Left lobe of liver (tissue), 2 donors: ENCODE data around the gene SEC63. TPM values are rescaled to one million over a fixed set of nuclear protein-coding genes. Genes with fewer than 3 reads are reported as not detected.
A peak's percentile ranks its signal among the peaks of the same experiment; 100 is the strongest.
"Not testable (repeated sequence)": the region's sequence is repeated elsewhere in the genome, so short reads cannot be mapped to it uniquely, and the experiment has no call there.

ENCODE experiments used
- ATAC-seq: fragments of 200-7000 bp; cut with Tn5 transposase; one replicate; pipeline ENCODE4 v1.9.1; 2020; ENCODE audit warnings: mild to moderate bottlenecking, moderate library complexity
- DNase-seq: peaks from one replicate; pipeline ENCODE4 v3.0.0-alpha.2; 2020; ENCODE audit warnings: low spot score
- total RNA-seq: library from RNA; stranded (reverse); gene quantifications from one replicate; pipeline ENCODE4 v1.2.1, GENCODE V29; 2021
- donor health status: DM: no; HTN: no; CAD: no; lungs with moderate emphysema.
- donor health status: DM: no; HTN: yes; CAD: no.

The SEC63 gene
- total RNA-seq, 1 donor from 2014 or later, result 77.3 TPM

- DNase-seq, result no peak
Observed at GRCh38 chr6:107976155-107976783, 18.3 kb upstream of the SEC63 start.

DNA sequence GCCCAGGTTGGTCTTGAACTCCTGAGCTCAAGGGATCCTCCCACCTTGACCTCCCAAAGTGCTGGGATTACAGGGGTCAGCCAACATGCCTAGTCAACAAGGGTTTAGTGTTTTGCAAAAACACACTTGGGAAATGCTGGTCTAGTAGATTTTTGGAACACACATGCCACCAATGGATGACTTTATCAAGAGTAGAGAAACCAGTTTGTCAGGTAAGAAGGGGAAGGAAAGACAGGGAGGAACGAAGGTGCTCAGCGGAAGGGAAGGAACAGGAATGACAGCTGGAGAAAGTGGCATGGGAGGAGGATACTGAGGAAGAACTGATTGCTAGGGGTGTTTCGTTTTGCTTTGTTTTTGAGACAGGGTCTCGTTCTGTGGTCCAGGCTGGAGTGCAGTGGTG, 15.6 kb upstream of the SEC63 start:
- ATAC-seq (no peak), DNase-seq (no peak)

More at GRCh38 chr6:107976155-107976783, 18.3 kb upstream of the SEC63 start:
- ATAC-seq, result no peak

DNA sequence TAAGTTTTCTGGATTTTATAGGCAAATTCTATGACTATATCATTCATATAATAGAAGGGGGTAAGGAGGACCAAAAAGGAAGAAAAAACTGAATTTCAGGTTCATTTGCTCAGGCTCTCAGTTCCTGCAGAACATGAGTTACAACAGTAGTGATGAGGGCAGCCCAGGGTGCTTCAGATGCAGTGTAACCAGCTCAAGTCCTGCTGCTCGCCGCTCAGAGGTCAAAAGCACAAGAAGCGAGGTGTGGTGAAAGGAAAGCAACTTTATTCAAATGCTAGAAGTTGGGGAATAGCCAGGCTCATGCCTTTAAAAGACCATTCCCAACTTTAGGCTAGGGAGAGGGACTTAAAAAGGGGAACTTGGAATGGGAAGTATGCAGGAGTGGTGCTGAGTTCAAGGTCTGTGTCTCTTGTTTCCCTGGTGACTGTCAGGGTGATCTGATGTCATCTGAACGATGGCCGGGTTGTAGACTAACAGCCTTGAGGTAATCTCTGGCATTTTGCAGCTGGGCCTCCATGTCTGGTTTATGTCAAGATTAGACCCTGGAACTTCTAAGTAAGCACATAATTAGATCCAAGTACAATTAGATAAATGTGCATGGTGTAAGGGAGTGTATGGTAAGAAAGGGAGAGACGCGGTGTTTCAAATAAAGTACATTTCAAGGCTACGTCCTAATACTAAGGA, 14.5 kb upstream of the SEC63 start:
- DNase-seq (no peak), ATAC-seq (no peak)

- no peak for DNase-seq
- no peak for ATAC-seq
Observed at GRCh38 chr6:107971181-107971580, 13.2 kb upstream of the SEC63 start.

DNA sequence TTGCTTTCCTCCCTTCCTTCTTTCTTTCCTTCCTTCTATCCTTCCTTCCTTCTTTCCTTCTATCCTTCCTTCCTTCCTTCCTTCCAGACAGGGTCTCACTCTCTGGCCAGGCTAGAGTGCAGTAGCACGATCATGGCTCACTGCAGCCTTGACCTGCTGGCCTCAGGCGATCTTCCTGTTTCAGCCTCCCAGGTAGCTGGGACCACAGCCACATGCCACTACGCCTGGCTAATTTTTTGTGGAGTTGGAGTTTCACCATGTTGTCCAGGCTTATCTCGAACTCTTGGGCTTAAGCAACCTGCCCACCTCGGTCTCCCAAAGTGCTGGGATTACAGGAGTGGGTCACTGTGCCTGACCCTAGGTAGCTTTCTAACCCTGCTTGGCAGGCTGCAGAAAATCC, 12.2 kb upstream of the SEC63 start:
- DNase-seq (peak; percentile 64), ATAC-seq (peak; percentile 87)

DNA sequence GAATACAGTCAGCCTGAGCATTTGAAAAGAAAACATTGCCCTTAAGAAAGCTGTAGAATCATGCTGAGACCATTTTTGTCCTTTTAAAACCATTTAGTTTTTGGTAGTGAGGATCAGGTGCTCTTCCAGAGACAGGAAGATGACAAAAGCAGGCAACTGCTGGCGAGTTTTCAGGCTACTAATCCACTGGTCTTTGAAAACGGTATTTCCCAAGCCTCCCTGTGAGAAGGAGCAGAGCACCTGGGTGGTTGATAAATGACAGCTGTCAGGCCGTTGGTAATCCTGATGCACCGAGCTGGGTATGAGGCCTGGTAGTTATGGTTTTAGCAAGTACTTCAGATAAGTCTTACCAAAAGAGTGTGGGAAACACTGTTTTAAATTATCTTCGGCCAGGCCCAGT, 10.1 kb upstream of the SEC63 start:
- no peak for ATAC-seq
- no peak for DNase-seq

DNA sequence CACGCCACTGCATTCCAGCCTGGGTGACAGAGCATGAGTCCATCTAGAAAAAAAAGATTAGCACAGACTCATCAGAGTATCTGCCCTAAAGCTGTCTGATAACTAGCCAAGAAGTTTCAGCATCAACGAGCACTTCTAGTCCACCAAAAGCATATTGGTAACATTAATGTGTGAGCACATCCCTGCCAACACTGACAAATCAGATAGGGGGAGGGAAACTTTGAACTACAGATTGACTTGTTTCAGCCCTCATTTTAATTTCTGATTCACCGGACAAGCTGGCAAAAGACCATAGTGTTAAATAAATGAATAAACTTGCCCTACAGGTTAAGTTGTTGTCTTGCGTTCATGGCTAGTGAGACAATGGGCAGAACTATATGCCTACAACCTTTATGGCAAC, 7.7 kb upstream of the SEC63 start:
- ATAC-seq (no peak), DNase-seq (no peak)

DNA sequence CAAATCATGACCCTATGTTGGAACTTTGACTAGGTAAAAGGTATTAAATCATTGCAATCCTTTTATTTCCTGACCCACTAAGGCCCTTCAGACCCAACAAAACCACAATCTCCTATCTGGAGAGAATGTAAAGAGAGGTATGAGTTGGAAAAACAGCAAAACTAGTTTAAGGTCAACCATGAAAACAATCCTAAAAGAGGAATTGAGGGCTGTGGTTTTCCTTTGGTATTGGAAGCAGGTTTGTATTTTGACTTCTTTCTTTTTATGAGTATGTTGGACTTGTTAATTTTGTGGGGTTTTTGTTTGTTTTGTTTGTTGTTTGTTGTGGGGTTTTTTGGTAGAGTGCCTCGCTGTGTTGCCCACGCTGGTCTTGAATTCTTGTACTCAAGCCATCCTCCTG, 4.7 kb upstream of the SEC63 start:
- ATAC-seq, result no peak

DNA sequence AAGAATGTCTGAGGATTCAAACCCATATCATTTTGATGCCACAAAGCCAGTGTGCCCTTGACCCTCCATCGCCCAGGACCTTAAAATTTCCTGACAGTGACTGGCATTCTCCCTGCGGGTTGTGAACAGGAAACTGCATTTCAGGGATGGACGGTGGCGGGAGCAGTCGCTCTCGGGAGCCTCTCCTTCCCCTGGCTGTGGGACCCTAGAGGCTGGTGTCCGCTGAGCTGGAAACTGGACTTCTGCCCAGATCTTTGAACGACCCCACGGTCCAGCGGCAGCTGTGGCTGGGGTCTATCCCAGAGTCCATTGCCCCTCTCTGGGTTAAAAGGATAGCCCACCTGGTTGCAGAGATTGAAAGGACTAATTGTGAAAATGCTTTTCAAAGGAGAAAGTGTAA, 1.4 kb upstream of the SEC63 start:
- no peak for ATAC-seq
- no peak for DNase-seq

More for the DNA sequence above, 4.7 kb upstream of the SEC63 start:
- DNase-seq, result no peak

- not testable (repeated sequence) for ATAC-seq, DNase-seq
Observed at GRCh38 chr6:107958689-107959362, 818 bp upstream of the SEC63 start.

- DNase-seq, result peak; percentile 57
- ATAC-seq, result peak; percentile 54
Observed at GRCh38 chr6:107957308-107957908, 600 bp downstream of the SEC63 start.

- ATAC-seq (no peak), DNase-seq (no peak)
Observed at GRCh38 chr6:107956586-107957307, 1.3 kb downstream of the SEC63 start.

DNA sequence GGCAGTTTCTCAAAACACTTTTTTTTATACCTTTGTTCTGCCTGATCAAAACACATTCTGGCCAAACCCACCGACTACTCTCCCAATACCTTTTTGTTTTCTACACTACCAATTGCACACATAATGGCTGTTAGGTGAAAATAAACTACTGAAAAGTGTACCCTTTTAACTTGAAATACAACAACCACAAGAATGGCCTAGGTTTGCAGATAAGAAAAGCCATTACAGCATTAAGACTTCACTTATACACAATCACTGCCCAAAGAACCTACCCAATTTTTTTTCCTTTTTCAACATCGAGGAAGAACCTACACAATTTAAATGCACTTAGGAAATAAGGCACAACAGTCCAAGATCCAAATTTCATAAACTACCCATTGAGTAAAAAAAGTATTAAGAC, 1.8 kb downstream of the SEC63 start:
- DNase-seq, result no peak
- ATAC-seq, result no peak

- not testable (repeated sequence) for DNase-seq, ATAC-seq
Observed at GRCh38 chr6:107953858-107954414, 4.1 kb downstream of the SEC63 start.

GRCh38 chr6:107943626-107944439, 14.2 kb downstream of the SEC63 start:
- no peak for ATAC-seq
- no peak for DNase-seq

DNA sequence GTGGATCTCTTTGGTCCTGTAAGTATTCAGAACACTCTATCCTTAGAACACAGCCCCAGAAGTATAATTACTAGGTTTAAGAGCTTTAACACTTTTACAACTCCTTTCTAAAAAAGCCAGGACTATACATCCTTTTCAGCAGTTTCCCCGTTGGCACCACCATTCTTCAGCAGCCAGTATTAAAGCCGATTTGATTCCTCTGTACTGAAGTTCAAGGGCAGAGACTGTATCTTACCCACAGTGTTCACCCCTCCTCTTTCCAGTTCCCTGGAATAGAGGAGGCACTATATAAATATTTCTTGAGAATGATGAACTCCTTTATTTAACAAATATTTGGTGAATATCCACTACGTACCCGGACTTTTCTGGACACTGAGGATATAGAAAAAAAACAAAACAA, 15.9 kb downstream of the SEC63 start:
- no peak for DNase-seq
- ATAC-seq, result peak; percentile 39

DNA sequence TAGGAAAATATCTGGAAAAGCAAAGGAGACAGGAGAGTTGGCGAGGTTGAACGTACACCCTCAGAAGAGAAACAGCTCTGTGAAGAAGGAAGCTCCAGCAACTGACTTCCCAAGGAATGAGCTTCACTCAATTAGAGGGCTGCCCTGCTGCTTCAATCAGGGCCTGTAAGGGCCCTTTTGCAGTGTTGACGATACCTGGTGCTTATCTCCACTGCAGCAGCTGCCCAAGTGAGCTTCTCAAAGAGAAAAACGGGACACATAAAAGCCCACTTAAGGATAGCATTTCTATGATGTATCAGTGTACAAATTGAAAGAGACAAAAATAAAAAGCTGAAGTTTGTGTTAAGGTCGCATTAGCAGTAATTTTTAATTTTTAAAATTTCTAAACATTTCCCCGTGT, 16.4 kb downstream of the SEC63 start:
- ATAC-seq (peak; percentile 19), DNase-seq (no peak)

DNA sequence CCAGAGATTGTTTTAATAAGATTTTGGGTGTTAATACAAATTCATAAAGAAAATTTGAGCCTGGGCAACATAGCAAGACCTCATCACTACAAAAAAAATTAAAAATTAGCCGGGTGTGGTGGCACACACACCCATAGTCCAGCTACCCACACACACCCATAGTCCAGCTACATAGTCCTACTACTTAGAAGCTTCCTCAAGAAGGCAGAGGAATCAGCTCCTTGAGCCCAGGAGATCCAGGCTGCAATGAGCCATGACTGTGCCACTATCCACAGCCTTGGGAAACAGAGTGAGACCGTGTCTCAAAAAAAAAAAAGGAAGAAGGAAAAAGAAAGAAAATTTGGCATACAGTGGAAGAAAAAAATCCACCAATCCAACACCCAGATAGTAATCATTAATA, 16.8 kb downstream of the SEC63 start:
- no peak for ATAC-seq
- no peak for DNase-seq

DNA sequence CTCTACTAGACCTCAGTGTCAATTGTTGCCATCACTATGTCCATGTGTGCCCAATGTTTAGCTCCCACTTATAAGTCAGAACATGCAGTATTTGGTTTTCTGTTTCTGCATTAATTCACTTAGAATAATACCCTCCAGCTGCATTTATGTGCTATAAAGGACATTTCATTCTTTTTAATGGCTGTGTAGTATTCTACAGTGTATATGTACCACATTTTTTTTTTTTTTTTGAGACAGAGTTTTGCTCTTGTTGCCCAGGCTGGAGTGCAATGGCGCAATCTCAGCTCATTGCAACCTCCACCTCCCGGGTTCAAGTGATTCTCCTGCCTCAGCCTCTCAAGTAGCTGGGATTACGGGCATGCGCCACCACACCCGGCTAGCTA, 21.1 kb downstream of the SEC63 start:
- not testable (repeated sequence) for DNase-seq, ATAC-seq
